ENCODE measurements around the gene ABLIM3.
A peak's percentile ranks its signal among the peaks of the same experiment; 100 is the strongest.

ABLIM3 gene

GRCh38 chr5:149207831-149208230 lies 66.5 kb downstream of the ABLIM3 start:
- intact Hi-C loops (cut with DNase I) = no loop called here
- DNase-seq = no peak

DNA sequence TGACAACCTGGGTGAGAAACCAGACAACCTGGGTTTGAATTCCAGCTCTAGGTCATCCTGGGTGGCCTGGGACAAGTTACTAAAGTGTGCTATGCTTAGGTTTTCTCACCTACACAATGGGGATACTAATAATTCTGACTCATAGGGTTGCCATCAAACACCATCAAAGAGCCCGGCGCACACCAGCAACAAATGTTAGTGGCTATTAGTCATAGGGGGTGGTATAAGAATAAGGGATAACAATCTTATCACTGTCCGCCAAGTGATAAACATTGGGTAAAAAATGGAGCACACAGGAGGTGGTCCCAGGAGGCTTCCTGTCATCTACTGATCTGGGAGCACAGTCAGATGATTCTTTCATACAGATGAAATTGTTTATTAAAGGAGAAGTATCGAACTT lies 68.9 kb downstream of the ABLIM3 start:
- intact Hi-C loops (cut with DNase I) = no loop called here
- no peak for DNase-seq

- intact Hi-C loops (cut with DNase I) = no loop called here
Observed at GRCh38 chr5:149210968-149211490, 69.7 kb downstream of the ABLIM3 start.

GRCh38 chr5:149211566-149211965 lies 70.3 kb downstream of the ABLIM3 start:
- peak in 1 of 42 donors; percentile 14 for DNase-seq
- intact Hi-C loops (cut with DNase I) = no loop called here

More at GRCh38 chr5:149210968-149211490, 69.7 kb downstream of the ABLIM3 start:
- peak in 1 of 42 donors; percentile 14 for DNase-seq

DNA sequence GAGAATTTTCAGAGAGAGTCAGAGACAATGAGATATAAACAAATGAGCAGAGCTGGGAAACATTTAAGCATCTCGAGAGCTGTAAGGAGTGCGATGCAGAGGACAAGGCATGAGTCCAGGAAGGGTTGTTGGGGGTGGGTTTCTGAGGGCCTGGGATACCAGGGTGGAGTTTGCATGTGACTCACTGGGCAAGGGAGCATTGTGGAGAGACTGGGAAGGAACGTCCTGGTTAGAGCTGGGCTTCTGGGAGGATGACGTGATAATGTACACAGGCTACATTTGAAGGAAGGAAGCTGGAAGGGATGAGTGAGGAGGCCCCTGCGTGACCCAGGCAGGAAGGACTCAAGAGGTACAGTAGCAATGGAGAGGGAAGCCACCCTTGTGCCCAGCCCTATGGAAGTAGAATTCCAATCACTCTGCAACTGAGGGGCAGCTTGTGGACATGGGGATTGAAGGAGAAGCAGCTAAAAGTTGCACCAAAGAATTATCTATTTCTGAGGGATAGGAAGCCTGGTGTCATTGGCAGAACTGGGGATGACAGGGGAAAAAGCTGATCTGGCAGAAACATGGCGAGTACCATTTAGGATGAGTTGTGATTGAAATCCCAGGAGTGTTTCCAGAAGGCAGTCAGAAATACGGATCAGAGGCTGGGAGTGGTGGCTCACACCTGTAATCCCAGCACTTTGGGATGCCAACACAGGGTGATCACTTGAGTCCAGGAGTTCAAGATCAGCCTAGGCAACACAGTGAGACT lies 71.1 kb downstream of the ABLIM3 start:
- DNase-seq = peak in 1 of 42 donors; percentile 9
- intact Hi-C loops (cut with DNase I) = no loop called here

DNA sequence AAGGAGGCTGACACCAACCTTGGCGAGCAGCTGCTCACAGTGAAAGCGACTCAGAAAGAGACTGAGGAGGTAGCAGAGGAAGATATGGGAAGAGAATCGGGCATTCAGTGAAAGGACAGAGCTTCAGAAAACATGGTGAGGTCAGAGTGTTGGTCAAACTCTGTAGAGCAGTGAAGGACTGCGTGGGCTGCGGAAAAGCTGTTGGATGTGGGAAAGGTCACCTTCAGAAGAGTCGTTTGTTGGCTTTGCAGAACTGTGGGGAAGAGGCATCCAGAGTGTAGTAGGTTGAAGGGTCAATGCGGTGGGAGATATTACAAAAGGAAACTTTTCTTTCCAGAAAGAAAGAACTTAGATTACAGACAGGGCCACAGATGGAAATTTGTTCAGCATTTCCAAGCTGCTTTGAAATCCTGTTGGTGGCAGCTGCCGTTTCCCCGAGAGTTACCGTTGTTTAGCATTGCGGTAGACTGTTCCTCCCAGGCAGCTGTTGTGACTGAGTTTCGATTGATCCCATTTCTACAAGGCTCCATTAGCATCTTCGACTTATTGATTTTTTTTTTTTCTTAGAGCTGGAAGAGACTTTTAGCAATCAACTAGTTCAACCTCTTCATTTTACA lies 72.1 kb downstream of the ABLIM3 start:
- intact Hi-C loops (cut with DNase I) = no loop called here
- peak in 1 of 42 donors; percentile 30 for DNase-seq

DNA sequence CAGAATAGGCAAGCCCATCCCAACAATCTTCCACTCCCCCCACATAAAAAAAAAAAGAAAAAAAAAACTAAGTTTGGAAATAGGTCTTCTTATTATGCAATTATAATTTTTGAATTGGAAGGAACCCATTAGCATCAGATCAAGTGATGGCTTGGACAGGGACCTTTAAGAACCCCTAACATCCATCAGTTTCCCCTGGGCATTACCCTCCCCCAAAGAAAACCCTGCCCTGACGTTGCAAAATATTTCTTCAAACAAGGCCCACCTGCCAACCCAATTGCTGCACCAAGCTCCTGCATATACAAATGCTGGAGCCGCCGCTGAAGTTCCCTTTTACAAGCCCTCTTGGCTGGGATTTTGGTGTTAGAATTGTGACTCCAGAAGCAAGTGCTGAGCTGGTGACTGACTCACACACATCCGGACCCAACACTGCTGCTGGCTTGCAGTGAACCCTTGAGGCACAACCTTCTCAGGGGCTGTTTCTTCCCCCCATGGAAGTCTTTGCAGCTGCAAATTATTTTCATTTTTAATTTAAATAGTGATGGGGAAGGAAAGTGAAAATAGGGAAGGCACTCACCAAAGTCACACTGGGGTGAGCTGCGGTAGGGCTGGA lies 74.3 kb downstream of the ABLIM3 start:
- DNase-seq = peak in 3 of 42 donors; percentile 31 to 61 (median 31)

GRCh38 chr5:149216496-149216895 lies 75.2 kb downstream of the ABLIM3 start:
- DNase-seq = no peak
- intact Hi-C loops (cut with DNase I) = no loop called here

More for the DNA sequence above, 74.3 kb downstream of the ABLIM3 start:
- intact Hi-C loops (cut with DNase I) = no loop called here

GRCh38 chr5:149217096-149217802 lies 76.0 kb downstream of the ABLIM3 start:
- intact Hi-C loops (cut with DNase I) = no loop called here
- DNase-seq = peak in 2 of 42 donors; percentile 30 to 43

- intact Hi-C loops (cut with DNase I) = no loop called here
- DNase-seq = no peak
Observed at GRCh38 chr5:149217803-149218155, 76.5 kb downstream of the ABLIM3 start.

DNA sequence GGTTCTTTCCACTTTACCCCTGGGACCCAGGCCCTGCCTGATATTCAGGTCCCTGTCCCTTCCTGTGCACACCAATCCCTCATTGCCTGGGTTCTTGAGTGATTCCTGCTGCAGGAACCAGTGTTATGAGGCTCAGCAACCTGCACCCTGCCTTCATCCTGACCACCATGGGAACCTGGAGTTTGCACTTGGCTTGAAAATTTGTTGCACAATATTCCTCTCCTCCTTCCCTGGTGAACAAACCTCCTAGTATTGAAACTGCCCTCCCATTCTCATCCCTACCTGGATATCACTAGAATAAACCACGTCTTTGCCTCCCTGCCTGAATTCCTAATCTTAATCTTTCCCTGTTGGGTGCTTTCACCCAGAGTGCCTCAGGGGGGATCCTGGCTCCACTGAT lies 78.3 kb downstream of the ABLIM3 start:
- intact Hi-C loops (cut with DNase I) = no loop called here
- no peak for DNase-seq

DNA sequence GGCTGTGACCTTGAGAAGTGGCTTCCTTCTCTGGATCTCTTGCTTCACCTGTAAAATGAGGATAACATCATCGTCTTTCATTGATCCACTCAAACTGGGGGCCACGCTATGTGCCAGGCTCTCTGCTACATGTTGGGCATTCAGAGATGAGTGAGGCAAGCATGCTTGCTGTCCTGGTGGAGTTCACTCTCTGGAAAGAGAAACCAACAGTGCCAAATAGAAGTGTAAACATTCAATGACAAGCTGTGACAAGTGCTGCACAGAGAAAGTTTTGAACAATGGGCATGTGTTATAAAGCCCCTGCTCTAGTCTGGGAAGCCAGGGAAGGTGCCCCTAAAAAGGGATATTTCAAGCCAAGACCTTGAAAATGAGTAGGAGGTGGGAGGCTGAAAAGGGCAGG lies 79.5 kb downstream of the ABLIM3 start:
- intact Hi-C loops (cut with DNase I) = no loop called here
- DNase-seq = no peak

GRCh38 chr5:149221326-149221725 lies 80.0 kb downstream of the ABLIM3 start:
- intact Hi-C loops (cut with DNase I) = no loop called here

DNA sequence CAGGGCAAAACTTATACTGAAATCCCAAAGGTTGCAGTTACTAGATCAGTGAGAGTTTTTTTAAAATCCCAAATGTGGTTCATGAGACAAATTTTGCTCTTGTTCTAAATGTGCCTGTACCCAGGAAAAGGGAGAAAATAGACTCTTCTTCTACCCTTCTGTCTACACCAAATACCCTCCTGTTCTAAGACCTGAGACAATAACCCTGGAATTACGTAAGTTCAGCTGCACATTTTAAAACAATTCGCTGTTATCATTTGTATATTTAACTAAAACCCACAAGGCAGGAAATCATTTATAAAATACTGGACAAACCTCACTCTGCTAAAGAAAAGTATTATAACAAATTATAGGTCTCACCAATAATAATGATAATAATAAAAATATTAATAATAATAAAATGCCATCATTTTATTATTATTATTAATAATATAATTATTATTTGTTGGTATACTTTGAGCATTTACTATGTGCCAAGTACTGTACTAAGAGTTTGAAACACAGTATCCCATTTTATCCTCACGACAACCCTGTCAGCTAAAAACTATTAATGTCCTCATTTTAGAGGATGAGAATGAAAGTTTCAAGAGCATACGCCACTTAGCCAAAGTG lies 80.5 kb downstream of the ABLIM3 start:
- intact Hi-C loops (cut with DNase I) = no loop called here
- no peak for DNase-seq

More at GRCh38 chr5:149221326-149221725, 80.0 kb downstream of the ABLIM3 start:
- DNase-seq = no peak

GRCh38 chr5:149223081-149223848 lies 82.0 kb downstream of the ABLIM3 start:
- intact Hi-C loops (cut with DNase I) = no loop called here

DNA sequence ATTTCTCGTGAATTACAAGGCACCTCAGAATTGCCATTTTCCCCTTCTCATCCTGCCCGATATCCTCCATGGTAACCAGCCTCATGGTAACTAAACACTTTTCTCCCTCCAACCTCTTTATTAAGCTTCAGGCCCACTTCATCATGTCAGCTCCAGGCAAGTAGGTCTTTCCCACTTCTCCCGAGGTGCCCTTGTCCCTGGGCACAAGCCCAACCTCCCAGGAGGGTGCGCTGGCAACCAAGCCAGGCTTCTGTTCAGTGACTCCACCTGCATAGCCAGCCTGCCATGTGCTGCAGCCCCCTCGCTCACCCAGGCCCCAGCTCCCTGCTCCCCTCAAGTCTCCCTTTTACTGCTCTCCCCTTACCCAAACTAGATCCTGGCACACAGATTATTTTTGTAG lies 83.0 kb downstream of the ABLIM3 start:
- DNase-seq = no peak
- intact Hi-C loops (cut with DNase I) = no loop called here

More at GRCh38 chr5:149223081-149223848, 82.0 kb downstream of the ABLIM3 start:
- DNase-seq = no peak

DNA sequence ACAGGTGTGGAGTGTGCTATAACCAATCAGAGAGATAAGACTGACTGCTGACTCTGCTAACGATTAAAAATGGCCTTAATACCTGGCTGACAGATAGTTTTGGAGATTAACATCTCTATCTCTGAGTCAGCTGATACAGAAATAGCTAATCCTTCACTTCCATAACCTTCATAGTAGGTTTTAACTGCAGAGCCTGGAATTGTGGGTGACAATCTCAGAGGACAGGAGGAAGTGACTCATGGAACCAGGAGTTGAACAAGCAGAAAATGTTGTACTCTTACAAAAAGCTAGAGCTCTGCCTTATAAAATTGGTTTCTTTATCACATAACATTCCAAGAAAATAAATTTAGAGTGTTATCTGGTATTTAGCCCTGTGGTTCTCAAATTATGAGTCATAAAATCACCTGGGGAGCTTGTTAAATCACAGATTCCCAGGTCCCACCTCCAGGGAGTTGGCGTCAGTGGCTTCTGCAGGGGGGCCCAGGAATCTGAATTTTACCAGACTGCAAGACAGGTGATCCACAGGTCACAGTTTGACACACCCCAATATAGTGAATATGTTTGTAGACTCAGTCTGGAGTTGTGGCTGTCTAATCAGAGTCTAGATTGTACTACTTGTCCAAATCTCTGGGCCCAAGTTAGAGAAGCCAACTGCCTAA lies 86.0 kb downstream of the ABLIM3 start:
- intact Hi-C loops (cut with DNase I) = loop anchor here (5.0 kb wide), 1 partner anchor 85 kb away; the partner anchor contains the start of gene ABLIM3

More for the DNA sequence above, 86.0 kb downstream of the ABLIM3 start:
- DNase-seq = peak in 4 of 42 donors; percentile 27 to 50 (median 40)

Data from head of caudate nucleus (tissue), 42 donors.